Central memory CD8-positive, alpha-beta T cell (primary cell): Measurements from ENCODE around the gene VMP1.
"Not testable (repeated sequence)": the region's sequence is repeated elsewhere in the genome, so short reads cannot be mapped to it uniquely, and the experiment has no call there.

Experiments used
- ATAC-seq: fragments of 150-1000 bp; cut with Tn5 transposase; replicated peaks from 2 replicates; pipeline ENCODE4 v1.10.0; 2022; ENCODE audit warnings: mild to moderate bottlenecking, moderate FRiP score, moderate number of reproducible peaks; ENCODE audit not compliant: poor library complexity, severe bottlenecking; ENCODE audit errors: extremely low read depth
- DNase-seq, 2 donors: peaks; one replicate each; pipeline ENCODE4 v3.0.0; 2021; ENCODE audit warnings: low spot score in 2 of 2
- H3K27ac Mint-ChIP-seq: one replicate; pipeline ENCODE4 v1.8.0; 2022; ENCODE audit warnings: low read depth, mild to moderate bottlenecking, moderate library complexity, mixed read lengths
- H3K27me3 Mint-ChIP-seq: one replicate; pipeline ENCODE4 v1.8.0; 2022; ENCODE audit warnings: mixed read lengths
- H3K36me3 Mint-ChIP-seq: one replicate; pipeline ENCODE4 v1.8.0; 2022; ENCODE audit warnings: mild to moderate bottlenecking, moderate library complexity, mixed read lengths; ENCODE audit not compliant: insufficient read depth
- H3K4me1 Mint-ChIP-seq: one replicate; pipeline ENCODE4 v1.8.0; 2022; ENCODE audit warnings: mixed read lengths
- H3K4me3 Mint-ChIP-seq: one replicate; pipeline ENCODE4 v1.8.0; 2022; ENCODE audit warnings: mild to moderate bottlenecking, moderate library complexity, mixed read lengths
- H3K9me3 Mint-ChIP-seq: one replicate; pipeline ENCODE4 v1.8.0; 2022; ENCODE audit warnings: mixed read lengths

The VMP1 gene

DNA sequence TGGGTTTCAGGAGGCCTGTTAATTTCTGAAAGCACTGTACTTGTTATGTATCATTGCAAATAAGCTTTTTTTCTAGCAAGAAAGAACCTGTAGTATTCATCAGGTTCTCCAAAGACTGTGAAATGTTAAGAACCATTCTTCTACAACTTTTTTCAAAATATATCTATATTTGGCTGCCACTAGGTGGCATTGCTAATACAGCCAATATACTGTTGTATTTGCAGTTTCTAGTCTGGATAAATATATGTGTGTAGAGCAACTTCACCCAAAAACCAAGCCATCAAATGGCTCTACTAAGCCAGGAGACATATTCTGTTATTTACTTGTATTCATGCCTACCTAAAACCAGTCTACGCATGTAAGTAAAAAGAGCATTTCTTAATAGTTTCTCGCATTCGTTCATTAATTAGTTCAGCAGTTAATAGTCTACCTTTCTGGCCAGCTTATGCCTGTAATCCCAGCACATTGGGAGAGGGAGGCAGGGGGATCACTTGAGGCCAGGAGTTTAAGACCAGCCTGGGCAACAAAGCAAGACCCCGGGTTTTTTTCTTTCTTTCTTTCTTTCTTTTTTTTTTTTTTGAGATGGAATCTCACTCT is 39.5 kb downstream of the VMP1 start:
- peaks cover 7% of the 10 kb centered on the region for H3K36me3 Mint-ChIP-seq
- H3K4me3 Mint-ChIP-seq = no peak overlapping the region
- ATAC-seq (no peak), DNase-seq (no peak)
- no peak overlapping the region for H3K27ac Mint-ChIP-seq
- no peaks in the 10 kb centered on the region for H3K9me3 Mint-ChIP-seq
- H3K4me1 Mint-ChIP-seq = peaks cover 3% of the 10 kb centered on the region
- H3K27me3 Mint-ChIP-seq = no peaks in the 10 kb centered on the region

DNA sequence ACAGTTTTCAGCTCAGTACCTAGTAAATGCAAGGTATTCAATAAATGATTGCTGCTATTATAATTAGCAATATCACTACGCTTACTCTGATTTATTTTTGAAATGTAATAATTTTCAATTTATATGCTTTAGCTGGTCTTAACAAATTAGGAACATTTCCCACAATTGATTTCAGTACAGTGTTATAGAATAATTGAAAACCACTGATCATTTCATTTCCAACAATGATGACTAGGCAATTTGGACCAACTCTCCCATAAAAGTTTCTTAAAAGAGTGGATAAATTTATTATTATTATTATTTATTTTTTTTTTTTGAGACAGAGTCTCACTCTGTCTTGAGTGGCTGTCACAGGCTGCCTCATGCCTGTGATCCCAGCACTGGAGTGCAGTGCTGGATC is 41.1 kb downstream of the VMP1 start:
- ATAC-seq = no peak
- H3K4me3 Mint-ChIP-seq = no peak overlapping the region
- H3K4me1 Mint-ChIP-seq = peaks cover 7% of the 10 kb centered on the region
- no peak overlapping the region for H3K27ac Mint-ChIP-seq
- H3K27me3 Mint-ChIP-seq = no peaks in the 10 kb centered on the region
- H3K9me3 Mint-ChIP-seq = no peaks in the 10 kb centered on the region
- peaks cover 7% of the 10 kb centered on the region for H3K36me3 Mint-ChIP-seq
- DNase-seq = no peak

DNA sequence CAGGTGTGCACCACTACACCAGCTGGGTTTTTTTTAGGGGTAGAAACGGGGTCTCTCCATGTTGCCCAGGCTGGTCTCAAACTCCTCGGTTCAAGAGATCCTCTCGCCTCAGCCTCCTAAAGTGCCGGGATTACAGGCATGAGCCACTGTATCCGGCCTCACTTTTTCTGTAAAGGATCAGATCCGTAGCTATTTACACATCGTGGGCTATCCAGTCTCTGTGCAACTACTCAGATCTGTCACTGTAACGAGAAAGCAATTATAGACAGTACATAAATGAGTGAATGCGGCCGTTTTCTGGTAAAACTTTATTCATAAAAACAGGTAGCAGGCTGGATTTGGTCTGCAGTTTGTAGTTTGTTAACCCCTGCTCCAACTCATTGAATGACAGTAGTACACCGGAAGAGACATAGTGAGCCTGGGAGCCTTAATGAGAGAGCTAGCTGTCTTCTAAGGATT is 44.5 kb downstream of the VMP1 start:
- Mint-ChIP-seq H3K36me3 (peaks cover 19% of the 10 kb centered on the region), H3K27ac (peak overlapping the region; percentile 69), H3K4me3 (no peak overlapping the region), H3K27me3 (no peaks in the 10 kb centered on the region), H3K4me1 (peaks cover 17% of the 10 kb centered on the region), H3K9me3 (no peaks in the 10 kb centered on the region)
- DNase-seq = no peak
- no peak for ATAC-seq

DNA sequence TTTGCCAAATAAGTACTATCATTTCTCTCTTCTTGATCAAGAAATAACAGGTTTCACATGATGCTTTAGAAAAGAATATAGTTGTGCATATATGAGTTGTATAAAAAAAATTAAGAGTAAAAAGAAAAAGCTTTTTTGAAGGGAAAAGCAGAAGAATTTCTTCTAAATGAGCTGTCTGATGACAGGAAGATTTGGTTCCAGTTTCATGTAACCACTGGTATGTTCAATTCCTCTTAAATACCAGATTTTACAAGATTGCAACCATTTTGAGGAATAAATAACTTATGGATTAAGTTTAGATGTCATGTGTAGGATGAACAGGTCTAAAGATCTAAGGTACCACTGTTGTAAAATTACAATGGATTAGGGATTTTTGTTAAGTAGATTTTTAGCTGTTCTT is 45.0 kb downstream of the VMP1 start:
- Mint-ChIP-seq H3K9me3 (no peaks in the 10 kb centered on the region), H3K4me1 (peaks cover 17% of the 10 kb centered on the region), H3K27ac (peak overlapping the region; percentile 69), H3K36me3 (peaks cover 19% of the 10 kb centered on the region), H3K27me3 (no peaks in the 10 kb centered on the region), H3K4me3 (no peak overlapping the region)
- DNase-seq (no peak), ATAC-seq (no peak)

DNA sequence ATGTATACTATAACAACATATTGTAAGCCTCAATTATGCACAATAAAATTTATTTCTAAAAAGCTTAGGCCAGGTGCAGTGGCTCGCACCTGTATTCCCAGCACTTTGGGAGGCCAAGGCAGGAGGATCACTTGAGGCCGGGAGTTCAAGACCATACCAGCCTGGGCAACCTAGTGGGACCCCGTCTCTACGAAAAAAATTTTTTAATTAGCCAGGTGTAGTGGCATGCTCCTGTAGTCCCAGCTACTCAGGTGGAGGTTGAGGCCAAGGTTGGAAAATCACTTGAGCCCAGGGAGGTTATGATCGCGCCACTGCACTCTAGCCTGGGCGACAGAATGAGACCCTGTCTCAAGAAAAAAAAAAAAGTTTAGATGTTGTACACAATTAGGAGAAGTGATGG is 45.5 kb downstream of the VMP1 start:
- peaks cover 19% of the 10 kb centered on the region for H3K36me3 Mint-ChIP-seq
- ATAC-seq (no peak), DNase-seq (no peak)
- no peak overlapping the region for H3K4me3 Mint-ChIP-seq
- peaks cover 17% of the 10 kb centered on the region for H3K4me1 Mint-ChIP-seq
- H3K9me3 Mint-ChIP-seq = no peaks in the 10 kb centered on the region
- no peaks in the 10 kb centered on the region for H3K27me3 Mint-ChIP-seq
- H3K27ac Mint-ChIP-seq = no peak overlapping the region

DNA sequence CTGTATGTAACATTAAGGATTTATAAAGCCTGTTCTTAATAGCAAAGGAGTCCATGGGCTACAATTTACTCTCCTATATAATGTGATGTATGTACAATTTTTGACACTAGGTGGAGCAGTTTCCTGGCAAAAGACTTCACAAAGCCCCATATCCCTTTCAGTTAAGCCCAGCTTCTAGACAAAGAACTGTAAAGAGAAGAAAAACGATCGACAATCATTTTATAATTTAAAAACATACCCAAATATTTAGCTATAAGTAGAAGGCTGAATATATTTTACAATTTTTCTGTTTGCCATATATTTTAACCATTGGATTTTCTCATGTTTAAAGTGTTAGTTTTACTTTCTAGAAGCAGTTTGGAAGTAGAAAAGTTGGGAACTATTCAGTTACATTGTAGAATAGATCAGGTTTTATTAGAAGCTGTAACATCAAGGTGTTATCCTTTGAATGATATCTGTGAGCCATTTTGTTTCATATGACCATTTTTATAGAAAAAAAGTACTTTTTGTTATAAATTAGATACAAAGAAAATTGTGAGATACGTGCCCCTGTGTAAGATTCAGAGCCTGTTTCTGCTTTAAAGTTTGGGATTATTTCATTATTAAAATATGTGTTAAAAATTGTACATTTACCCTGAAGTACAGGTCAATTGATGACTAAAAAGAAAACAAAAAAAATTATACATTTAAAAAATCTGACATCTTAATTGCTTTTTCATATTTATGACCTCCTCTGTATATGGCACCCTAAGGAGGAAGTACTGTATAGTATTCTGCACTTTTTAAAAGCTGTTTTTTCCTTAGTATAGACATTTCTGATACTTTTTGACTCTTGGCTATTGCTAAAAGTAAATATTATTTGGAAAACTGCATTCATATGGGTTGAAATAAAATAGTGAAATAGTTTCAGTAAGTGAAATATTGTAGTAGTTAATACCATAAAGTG is 46.3 kb downstream of the VMP1 start:
- Mint-ChIP-seq H3K4me1 (peaks cover 17% of the 10 kb centered on the region), H3K27ac (peak overlapping the region; percentile 19), H3K27me3 (no peaks in the 10 kb centered on the region), H3K36me3 (peaks cover 19% of the 10 kb centered on the region), H3K4me3 (no peak overlapping the region), H3K9me3 (no peaks in the 10 kb centered on the region)
- ATAC-seq (peak; percentile 93), DNase-seq (no peak)

DNA sequence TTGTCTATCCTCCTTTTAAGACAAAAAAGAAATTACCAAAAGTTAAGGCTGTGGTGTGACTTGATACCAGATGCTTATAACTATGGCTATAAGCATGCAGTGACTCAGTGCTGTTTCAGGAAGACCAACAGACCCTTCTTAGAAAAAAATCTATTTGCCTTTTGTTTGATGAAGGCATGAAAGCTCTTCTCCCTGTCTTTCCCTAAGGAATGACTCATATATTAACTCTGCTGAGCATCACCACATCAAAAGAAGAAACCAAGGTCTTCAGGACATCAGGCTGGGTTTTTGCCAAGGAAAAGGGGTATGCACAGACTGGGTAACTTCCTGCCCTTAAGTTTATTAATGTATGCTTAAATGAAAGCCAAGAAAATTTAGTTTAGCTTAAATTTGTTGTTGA is 47.1 kb downstream of the VMP1 start:
- Mint-ChIP-seq H3K4me3 (no peak overlapping the region), H3K27me3 (no peaks in the 10 kb centered on the region), H3K9me3 (no peaks in the 10 kb centered on the region), H3K36me3 (peaks cover 18% of the 10 kb centered on the region), H3K4me1 (peaks cover 17% of the 10 kb centered on the region), H3K27ac (peak overlapping the region; percentile 19)
- no peak for DNase-seq
- no peak for ATAC-seq

DNA sequence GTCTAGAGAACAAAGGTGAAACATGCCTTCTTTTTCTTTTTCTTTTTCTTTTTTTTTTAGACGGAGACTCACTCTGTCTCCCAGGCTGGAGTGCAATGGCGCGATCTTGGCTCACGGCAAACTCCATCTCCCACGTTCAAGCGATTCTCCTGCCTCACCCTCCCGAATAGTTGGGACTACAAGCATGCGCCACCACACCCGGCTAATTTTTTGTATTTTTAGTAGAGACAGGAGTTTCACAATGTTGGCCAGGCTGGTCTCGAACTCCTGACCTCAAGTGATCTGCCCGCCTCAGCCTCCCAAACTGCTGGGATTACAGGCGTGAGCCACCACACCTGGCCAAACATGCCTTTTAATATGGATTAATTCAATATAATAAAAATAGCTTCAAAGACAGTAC is 47.6 kb downstream of the VMP1 start:
- Mint-ChIP-seq H3K36me3 (peaks cover 16% of the 10 kb centered on the region), H3K4me1 (peaks cover 17% of the 10 kb centered on the region)
- not testable (repeated sequence) for DNase-seq, H3K9me3 Mint-ChIP-seq, ATAC-seq, H3K27ac Mint-ChIP-seq, H3K27me3 Mint-ChIP-seq, H3K4me3 Mint-ChIP-seq

DNA sequence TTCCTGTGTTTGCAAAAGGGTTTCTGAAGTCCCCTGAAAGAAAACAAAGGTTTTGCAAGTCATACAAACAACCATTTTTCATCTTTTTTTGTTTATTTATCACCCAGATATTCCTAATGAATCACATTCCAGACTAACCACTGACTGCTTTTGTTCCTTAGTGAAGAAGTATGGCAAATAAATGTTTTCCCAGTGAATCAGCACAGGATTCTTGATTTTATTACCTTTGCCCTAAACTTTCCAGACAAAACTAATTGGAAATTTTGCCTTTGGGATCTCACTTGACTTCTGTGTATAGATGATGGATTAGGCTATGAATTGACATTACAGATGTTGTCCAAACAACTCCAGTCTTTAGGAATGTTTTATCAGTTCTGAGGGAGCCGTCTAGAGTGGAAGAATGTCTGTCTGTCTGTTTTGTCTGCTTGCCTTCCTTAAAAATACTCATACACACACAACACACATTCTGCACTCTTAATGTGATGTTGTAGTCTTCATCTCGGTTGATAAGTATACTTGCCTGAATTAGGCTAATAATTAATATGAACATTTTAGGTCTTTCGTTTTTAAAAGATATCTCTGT is 48.9 kb downstream of the VMP1 start:
- Mint-ChIP-seq H3K4me3 (no peak overlapping the region), H3K27me3 (no peaks in the 10 kb centered on the region), H3K36me3 (peaks cover 16% of the 10 kb centered on the region), H3K4me1 (peaks cover 17% of the 10 kb centered on the region), H3K9me3 (no peaks in the 10 kb centered on the region), H3K27ac (no peak overlapping the region)
- no peak for DNase-seq
- no peak for ATAC-seq

DNA sequence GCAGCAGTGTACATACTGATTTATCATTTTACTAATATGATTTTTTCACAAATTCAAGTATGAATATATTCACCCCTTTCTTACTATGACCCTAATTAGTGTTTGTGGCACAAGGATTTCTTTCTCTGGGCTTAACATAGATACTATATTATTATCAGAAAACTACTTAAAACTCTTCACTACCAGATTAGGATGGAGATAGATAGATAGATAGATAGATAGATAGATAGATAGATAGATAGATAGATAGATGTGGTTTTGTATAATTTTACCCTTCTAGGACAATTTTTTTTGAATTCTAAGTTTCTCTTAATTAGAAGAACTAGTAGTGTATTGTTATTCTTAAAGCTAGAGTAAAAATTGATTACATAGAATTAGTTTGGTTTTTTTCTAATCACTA is 49.6 kb downstream of the VMP1 start:
- Mint-ChIP-seq H3K27ac (no peak overlapping the region), H3K27me3 (no peaks in the 10 kb centered on the region), H3K9me3 (no peaks in the 10 kb centered on the region), H3K4me3 (no peak overlapping the region), H3K36me3 (peaks cover 16% of the 10 kb centered on the region), H3K4me1 (peaks cover 13% of the 10 kb centered on the region)
- DNase-seq = no peak
- no peak for ATAC-seq

DNA sequence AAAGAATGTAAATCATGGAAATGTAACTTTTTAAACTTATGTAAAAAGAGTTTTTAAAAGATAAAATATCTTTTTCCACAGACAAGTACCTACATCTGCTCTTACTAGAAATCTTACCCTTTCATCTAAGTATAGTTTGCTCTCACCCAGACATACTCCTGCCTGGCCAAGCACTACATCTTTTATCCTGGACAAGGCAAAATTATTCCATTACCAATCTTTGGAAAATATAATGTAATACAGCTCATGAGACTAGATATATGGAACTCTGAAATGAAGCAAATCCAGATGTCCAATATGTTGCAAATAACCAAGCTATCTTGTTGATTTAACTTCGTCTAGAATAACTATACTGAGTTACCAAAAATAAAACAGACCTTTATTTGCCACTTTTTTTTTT is 50.0 kb downstream of the VMP1 start:
- Mint-ChIP-seq H3K27me3 (no peaks in the 10 kb centered on the region), H3K36me3 (peaks cover 16% of the 10 kb centered on the region), H3K9me3 (no peaks in the 10 kb centered on the region), H3K4me3 (no peak overlapping the region), H3K4me1 (peaks cover 9% of the 10 kb centered on the region), H3K27ac (no peak overlapping the region)
- ATAC-seq (no peak), DNase-seq (no peak)

DNA sequence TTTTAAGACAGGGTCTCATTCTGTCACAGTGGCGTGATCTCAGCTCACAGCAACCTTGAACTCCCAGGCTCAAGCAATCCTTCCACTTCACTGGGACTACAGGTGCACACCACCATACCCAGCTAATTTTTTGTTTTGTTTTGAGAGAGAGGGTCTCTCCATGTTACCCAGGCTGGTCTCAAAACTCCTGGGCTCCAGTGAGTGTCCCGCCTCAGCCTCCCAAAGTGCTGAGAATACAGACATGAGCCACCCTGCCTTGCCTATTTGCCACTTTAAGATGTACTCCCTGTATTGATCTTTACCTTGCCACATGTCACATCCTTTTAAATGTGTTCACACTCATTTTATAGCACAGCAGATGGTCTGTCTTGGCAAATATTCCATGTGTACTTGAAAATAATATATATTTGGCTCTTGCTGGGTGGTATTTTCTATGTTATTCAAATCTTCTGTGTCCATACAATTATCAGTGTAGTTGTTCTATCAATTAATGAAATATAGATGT is 50.5 kb downstream of the VMP1 start:
- Mint-ChIP-seq H3K27ac (no peak overlapping the region), H3K9me3 (no peaks in the 10 kb centered on the region), H3K36me3 (peaks cover 16% of the 10 kb centered on the region), H3K4me1 (peaks cover 9% of the 10 kb centered on the region), H3K4me3 (no peak overlapping the region), H3K27me3 (no peaks in the 10 kb centered on the region)
- no peak for DNase-seq
- ATAC-seq = no peak
